Measurements from ENCODE around the gene POLR1B.
A peak's percentile ranks its signal among the peaks of the same experiment; 100 is the strongest.

The POLR1B gene

GRCh38 chr2:112585873-112586464 lies 43.7 kb downstream of the POLR1B start:
- no peak overlapping the region for H3K27ac ChIP-seq (replicated peaks; ENCODE audit: low read length)
- H2BK15ac ChIP-seq (ENCODE audit: low read length) = no peak overlapping the region
- no peak overlapping the region for H2AFZ ChIP-seq (ENCODE audit: low read length)
- no peak overlapping the region for H3K4me2 ChIP-seq (ENCODE audit: insufficient read depth, low read length, poor library complexity, severe bottlenecking)
- no peak overlapping the region for H3K4me3 ChIP-seq (ENCODE audit: low read length in 2 of 2)
- H3K27me3 ChIP-seq (ENCODE audit: control insufficient read depth in 3 of 3, insufficient read depth in 3 of 3, low read depth in 1 of 3, low read length in 3 of 3) = no peaks in the 10 kb centered on the region
- H2BK12ac ChIP-seq (ENCODE audit: low read length) = no peak overlapping the region
- H3K4me1 ChIP-seq (ENCODE audit: control insufficient read depth in 2 of 2, insufficient read depth in 1 of 2, low read depth in 1 of 2, low read length in 2 of 2) = peaks cover 3 to 9% of the 10 kb centered on the region in 2 donors
- H3K14ac ChIP-seq (ENCODE audit: low read length) = no peak overlapping the region
- H3K18ac ChIP-seq (ENCODE audit: low read length) = no peak overlapping the region
- peaks cover 9 to 41% of the 10 kb centered on the region in 2 donors for H3K36me3 ChIP-seq (replicated peaks in 1 of 2; ENCODE audit: control insufficient read depth in 2 of 2, insufficient read depth in 2 of 2, low read length in 2 of 2)
- peaks cover 4% of the 10 kb centered on the region for H3K79me1 ChIP-seq (ENCODE audit: low read depth, low read length)
- no peak overlapping the region for H3K4ac ChIP-seq (ENCODE audit: low read length)
- WGBS, 2 donors (ENCODE audit: extremely low coverage in 2 of 2, insufficient read length in 2 of 2, insufficient replicate concordance in 1 of 2) = no CpG with 5 or more reads among the region's 18 CpGs
- no peak for DNase-seq (ENCODE audit: low spot score)
- H4K8ac ChIP-seq (ENCODE audit: low read depth, low read length) = no peak overlapping the region
- H2AK5ac ChIP-seq (ENCODE audit: low read depth, low read length) = no peak overlapping the region
- no peak overlapping the region for H2BK120ac ChIP-seq (ENCODE audit: low read depth, low read length)
- H3K9me3 ChIP-seq (replicated peaks in 1 of 2; ENCODE audit: control insufficient read depth in 2 of 2, insufficient read depth in 1 of 2, low read depth in 1 of 2, low read length in 2 of 2) = no peaks in the 10 kb centered on the region
- H3K9ac ChIP-seq (ENCODE audit: low read depth, low read length, poor library complexity) = peak overlapping the region; percentile 54
- H4K91ac ChIP-seq (ENCODE audit: low read depth, low read length, poor library complexity) = no peak overlapping the region
- H3K23ac ChIP-seq (ENCODE audit: low read depth, low read length, poor library complexity) = peak overlapping the region; percentile 35
- peak overlapping the region; percentile 16 for H2BK5ac ChIP-seq (ENCODE audit: low read length)

- Histone ChIP-seq H3K27ac (replicated peaks; ENCODE audit: low read length) (no peak overlapping the region), H3K9me3 (replicated peaks in 1 of 2; ENCODE audit: control insufficient read depth in 2 of 2, insufficient read depth in 1 of 2, low read depth in 1 of 2, low read length in 2 of 2) (no peaks in the 10 kb centered on the region), H2BK120ac (ENCODE audit: low read depth, low read length) (no peak overlapping the region), H3K4me3 (ENCODE audit: low read length in 2 of 2) (no peak overlapping the region), H3K4ac (ENCODE audit: low read length) (no peak overlapping the region), H3K18ac (ENCODE audit: low read length) (no peak overlapping the region), H3K36me3 (replicated peaks in 1 of 2; ENCODE audit: control insufficient read depth in 2 of 2, insufficient read depth in 2 of 2, low read length in 2 of 2) (peaks cover 9 to 48% of the 10 kb centered on the region in 2 donors), H3K79me1 (ENCODE audit: low read depth, low read length) (peaks cover 4% of the 10 kb centered on the region), H2BK12ac (ENCODE audit: low read length) (no peak overlapping the region), H4K91ac (ENCODE audit: low read depth, low read length, poor library complexity) (no peak overlapping the region), H3K27me3 (ENCODE audit: control insufficient read depth in 3 of 3, insufficient read depth in 3 of 3, low read depth in 1 of 3, low read length in 3 of 3) (no peaks in the 10 kb centered on the region), H4K8ac (ENCODE audit: low read depth, low read length) (no peak overlapping the region), H2AK5ac (ENCODE audit: low read depth, low read length) (no peak overlapping the region), H3K23ac (ENCODE audit: low read depth, low read length, poor library complexity) (no peak overlapping the region), H3K14ac (ENCODE audit: low read length) (no peak overlapping the region), H3K4me1 (ENCODE audit: control insufficient read depth in 2 of 2, insufficient read depth in 1 of 2, low read depth in 1 of 2, low read length in 2 of 2) (peaks cover 0 to 6% of the 10 kb centered on the region in 2 donors), H2BK15ac (ENCODE audit: low read length) (no peak overlapping the region), H2AFZ (ENCODE audit: low read length) (no peak overlapping the region), H3K9ac (ENCODE audit: low read depth, low read length, poor library complexity) (no peak overlapping the region), H2BK5ac (ENCODE audit: low read length) (no peak overlapping the region), H3K4me2 (ENCODE audit: insufficient read depth, low read length, poor library complexity, severe bottlenecking) (no peak overlapping the region)
- no CpG with 5 or more reads among the region's 6 CpGs for WGBS, 2 donors (ENCODE audit: extremely low coverage in 2 of 2, insufficient read length in 2 of 2, insufficient replicate concordance in 1 of 2)
- no peak for DNase-seq (ENCODE audit: low spot score)
Measured at GRCh38 chr2:112588611-112589045, 46.4 kb downstream of the POLR1B start.

DNA sequence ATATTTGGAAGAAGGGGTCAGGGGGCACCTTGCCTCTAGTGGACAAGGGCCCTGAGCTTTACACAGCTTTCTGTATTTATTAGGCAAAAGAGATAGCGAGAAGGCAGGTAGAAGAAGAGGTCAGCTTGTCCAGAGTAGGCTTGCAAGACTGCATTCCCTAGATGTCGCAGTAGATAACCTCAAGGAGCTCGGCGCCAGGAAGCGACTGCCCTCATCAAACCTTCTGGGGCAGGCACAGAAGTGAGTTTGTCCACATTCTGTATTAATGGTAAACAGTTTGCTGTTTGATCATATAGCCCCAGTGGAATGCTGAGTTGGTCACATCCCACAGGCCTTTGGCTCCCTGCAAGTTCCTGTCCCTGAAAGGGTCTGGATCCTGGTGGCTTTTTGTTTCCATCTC lies 49.1 kb downstream of the POLR1B start:
- H2BK12ac ChIP-seq (ENCODE audit: low read length) = no peak overlapping the region
- H3K9ac ChIP-seq (ENCODE audit: low read depth, low read length, poor library complexity) = no peak overlapping the region
- H2AFZ ChIP-seq (ENCODE audit: low read length) = no peak overlapping the region
- H3K4ac ChIP-seq (ENCODE audit: low read length) = no peak overlapping the region
- peaks cover 6 to 46% of the 10 kb centered on the region in 2 donors for H3K36me3 ChIP-seq (replicated peaks in 1 of 2; ENCODE audit: control insufficient read depth in 2 of 2, insufficient read depth in 2 of 2, low read length in 2 of 2)
- H3K4me2 ChIP-seq (ENCODE audit: insufficient read depth, low read length, poor library complexity, severe bottlenecking) = no peak overlapping the region
- H4K91ac ChIP-seq (ENCODE audit: low read depth, low read length, poor library complexity) = no peak overlapping the region
- no peak for DNase-seq (ENCODE audit: low spot score)
- H3K27me3 ChIP-seq (ENCODE audit: control insufficient read depth in 3 of 3, insufficient read depth in 3 of 3, low read depth in 1 of 3, low read length in 3 of 3) = no peaks in the 10 kb centered on the region
- no peak overlapping the region for H3K4me3 ChIP-seq (ENCODE audit: low read length in 2 of 2)
- peaks cover 3% of the 10 kb centered on the region for H3K79me1 ChIP-seq (ENCODE audit: low read depth, low read length)
- no peak overlapping the region for H4K8ac ChIP-seq (ENCODE audit: low read depth, low read length)
- H3K18ac ChIP-seq (ENCODE audit: low read length) = no peak overlapping the region
- no peaks in the 10 kb centered on the region for H3K9me3 ChIP-seq (replicated peaks in 1 of 2; ENCODE audit: control insufficient read depth in 2 of 2, insufficient read depth in 1 of 2, low read depth in 1 of 2, low read length in 2 of 2)
- no CpG with 5 or more reads among the region's 5 CpGs for WGBS, 2 donors (ENCODE audit: extremely low coverage in 2 of 2, insufficient read length in 2 of 2, insufficient replicate concordance in 1 of 2)
- no peak overlapping the region for H2BK15ac ChIP-seq (ENCODE audit: low read length)
- H2AK5ac ChIP-seq (ENCODE audit: low read depth, low read length) = no peak overlapping the region
- H3K27ac ChIP-seq (replicated peaks; ENCODE audit: low read length) = no peak overlapping the region
- no peak overlapping the region for H3K23ac ChIP-seq (ENCODE audit: low read depth, low read length, poor library complexity)
- no peak overlapping the region for H2BK5ac ChIP-seq (ENCODE audit: low read length)
- no peaks in the 10 kb centered on the region for H3K4me1 ChIP-seq (ENCODE audit: control insufficient read depth in 2 of 2, insufficient read depth in 1 of 2, low read depth in 1 of 2, low read length in 2 of 2)
- H2BK120ac ChIP-seq (ENCODE audit: low read depth, low read length) = no peak overlapping the region
- no peak overlapping the region for H3K14ac ChIP-seq (ENCODE audit: low read length)

DNA sequence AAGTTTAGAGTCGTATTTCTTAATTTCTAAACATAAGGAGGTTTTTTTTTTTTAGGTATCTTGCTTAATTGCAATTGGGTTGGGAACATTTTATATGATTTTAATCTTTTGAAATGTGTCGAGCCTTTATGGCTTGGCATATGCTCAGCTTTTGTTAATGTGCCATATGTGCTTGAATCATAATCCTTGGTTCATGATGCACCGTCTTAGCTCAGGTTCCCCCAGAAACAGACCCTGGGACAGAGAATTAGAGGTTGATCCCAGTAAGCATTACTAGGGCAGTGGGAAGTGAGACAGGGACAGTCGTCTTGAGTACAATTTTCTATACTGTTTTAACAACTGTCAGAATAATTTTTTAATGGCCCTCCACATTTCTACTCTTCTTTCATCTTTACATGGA lies 51.5 kb downstream of the POLR1B start:
- no peak overlapping the region for H2BK120ac ChIP-seq (ENCODE audit: low read depth, low read length)
- H3K23ac ChIP-seq (ENCODE audit: low read depth, low read length, poor library complexity) = no peak overlapping the region
- no peak overlapping the region for H2BK15ac ChIP-seq (ENCODE audit: low read length)
- no peak overlapping the region for H3K4me2 ChIP-seq (ENCODE audit: insufficient read depth, low read length, poor library complexity, severe bottlenecking)
- no peak overlapping the region for H4K91ac ChIP-seq (ENCODE audit: low read depth, low read length, poor library complexity)
- H3K79me1 ChIP-seq (ENCODE audit: low read depth, low read length) = no peaks in the 10 kb centered on the region
- H3K4me3 ChIP-seq (ENCODE audit: low read length in 2 of 2) = no peak overlapping the region
- H3K9me3 ChIP-seq (replicated peaks in 1 of 2; ENCODE audit: control insufficient read depth in 2 of 2, insufficient read depth in 1 of 2, low read depth in 1 of 2, low read length in 2 of 2) = no peaks in the 10 kb centered on the region
- no peaks in the 10 kb centered on the region for H3K27me3 ChIP-seq (ENCODE audit: control insufficient read depth in 3 of 3, insufficient read depth in 3 of 3, low read depth in 1 of 3, low read length in 3 of 3)
- H3K27ac ChIP-seq (replicated peaks; ENCODE audit: low read length) = no peak overlapping the region
- no peak overlapping the region for H2BK5ac ChIP-seq (ENCODE audit: low read length)
- DNase-seq (ENCODE audit: low spot score) = no peak
- H3K9ac ChIP-seq (ENCODE audit: low read depth, low read length, poor library complexity) = no peak overlapping the region
- H2BK12ac ChIP-seq (ENCODE audit: low read length) = no peak overlapping the region
- H2AFZ ChIP-seq (ENCODE audit: low read length) = no peak overlapping the region
- H3K4me1 ChIP-seq (ENCODE audit: control insufficient read depth in 2 of 2, insufficient read depth in 1 of 2, low read depth in 1 of 2, low read length in 2 of 2) = no peaks in the 10 kb centered on the region
- peaks cover 0 to 26% of the 10 kb centered on the region in 2 donors for H3K36me3 ChIP-seq (replicated peaks in 1 of 2; ENCODE audit: control insufficient read depth in 2 of 2, insufficient read depth in 2 of 2, low read length in 2 of 2)
- no peak overlapping the region for H3K18ac ChIP-seq (ENCODE audit: low read length)
- no peak overlapping the region for H4K8ac ChIP-seq (ENCODE audit: low read depth, low read length)
- no CpG with 5 or more reads among the region's 4 CpGs for WGBS, 2 donors (ENCODE audit: extremely low coverage in 2 of 2, insufficient read length in 2 of 2, insufficient replicate concordance in 1 of 2)
- H3K4ac ChIP-seq (ENCODE audit: low read length) = no peak overlapping the region
- no peak overlapping the region for H3K14ac ChIP-seq (ENCODE audit: low read length)
- no peak overlapping the region for H2AK5ac ChIP-seq (ENCODE audit: low read depth, low read length)
